ENCODE results near the gene DENND4B.
"Not testable (repeated sequence)": the region's sequence is repeated elsewhere in the genome, so short reads cannot be mapped to it uniquely, and the experiment has no call there.

Gene DENND4B, protein sequence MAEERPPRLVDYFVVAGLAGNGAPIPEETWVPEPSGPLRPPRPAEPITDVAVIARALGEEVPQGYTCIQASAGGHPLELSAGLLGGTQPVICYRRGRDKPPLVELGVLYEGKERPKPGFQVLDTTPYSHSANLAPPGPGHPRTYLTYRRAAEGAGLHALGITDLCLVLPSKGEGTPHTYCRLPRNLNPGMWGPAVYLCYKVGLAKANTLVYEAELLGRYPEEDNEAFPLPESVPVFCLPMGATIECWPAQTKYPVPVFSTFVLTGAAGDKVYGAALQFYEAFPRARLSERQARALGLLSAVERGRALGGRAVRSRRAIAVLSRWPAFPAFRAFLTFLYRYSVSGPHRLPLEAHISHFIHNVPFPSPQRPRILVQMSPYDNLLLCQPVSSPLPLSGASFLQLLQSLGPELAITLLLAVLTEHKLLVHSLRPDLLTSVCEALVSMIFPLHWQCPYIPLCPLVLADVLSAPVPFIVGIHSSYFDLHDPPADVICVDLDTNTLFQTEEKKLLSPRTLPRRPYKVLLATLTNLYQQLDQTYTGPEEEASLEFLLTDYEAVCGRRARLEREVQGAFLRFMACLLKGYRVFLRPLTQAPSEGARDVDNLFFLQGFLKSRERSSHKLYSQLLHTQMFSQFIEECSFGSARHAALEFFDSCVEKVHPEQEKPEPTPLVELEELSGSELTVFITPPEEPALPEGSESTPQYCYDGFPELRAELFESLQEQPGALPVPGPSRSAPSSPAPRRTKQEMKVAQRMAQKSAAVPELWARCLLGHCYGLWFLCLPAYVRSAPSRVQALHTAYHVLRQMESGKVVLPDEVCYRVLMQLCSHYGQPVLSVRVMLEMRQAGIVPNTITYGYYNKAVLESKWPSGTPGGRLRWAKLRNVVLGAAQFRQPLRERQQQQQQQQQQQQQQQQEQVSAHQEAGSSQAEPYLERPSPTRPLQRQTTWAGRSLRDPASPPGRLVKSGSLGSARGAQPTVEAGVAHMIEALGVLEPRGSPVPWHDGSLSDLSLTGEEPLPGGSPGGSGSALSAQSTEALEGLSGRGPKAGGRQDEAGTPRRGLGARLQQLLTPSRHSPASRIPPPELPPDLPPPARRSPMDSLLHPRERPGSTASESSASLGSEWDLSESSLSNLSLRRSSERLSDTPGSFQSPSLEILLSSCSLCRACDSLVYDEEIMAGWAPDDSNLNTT (N-terminal part only)

DNA sequence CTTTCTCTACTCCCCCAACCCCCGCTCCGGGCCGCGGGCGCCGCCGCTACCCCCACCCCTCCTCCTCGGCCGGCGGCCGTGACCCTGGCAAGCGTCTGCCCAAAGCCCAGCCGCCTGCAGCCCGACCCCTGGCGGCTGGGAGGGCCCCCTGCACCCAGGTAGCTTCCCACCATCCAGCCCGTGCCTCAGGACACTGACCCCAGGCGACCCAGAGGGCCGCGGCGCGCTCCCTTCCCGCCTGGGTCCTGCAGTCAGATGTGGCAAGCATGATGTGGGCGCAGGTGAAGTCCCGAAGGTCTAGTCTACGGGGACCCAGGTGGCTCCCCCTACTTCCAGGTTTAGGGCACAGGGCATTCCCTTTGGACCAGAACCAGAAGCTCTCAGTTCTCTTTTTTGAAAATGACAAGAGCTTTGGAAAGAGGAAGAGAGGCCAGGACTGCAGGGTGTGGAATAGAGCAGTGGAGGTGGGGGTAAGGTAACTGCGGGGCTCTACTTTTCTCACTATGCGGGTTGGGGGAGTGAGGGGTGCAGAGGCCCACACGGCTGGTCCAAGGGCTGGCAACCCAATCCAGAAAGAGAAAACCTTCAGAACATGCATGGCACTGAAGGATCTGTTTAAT lies at the start of gene DENND4B:
TSS of gene DENND4B (minus strand) at position 97 of the 620 bp plus-strand sequence. CDS start 2,344 bp downstream, outside the sequence.
- DNase-seq = peak; percentile 69 to 78

DNA sequence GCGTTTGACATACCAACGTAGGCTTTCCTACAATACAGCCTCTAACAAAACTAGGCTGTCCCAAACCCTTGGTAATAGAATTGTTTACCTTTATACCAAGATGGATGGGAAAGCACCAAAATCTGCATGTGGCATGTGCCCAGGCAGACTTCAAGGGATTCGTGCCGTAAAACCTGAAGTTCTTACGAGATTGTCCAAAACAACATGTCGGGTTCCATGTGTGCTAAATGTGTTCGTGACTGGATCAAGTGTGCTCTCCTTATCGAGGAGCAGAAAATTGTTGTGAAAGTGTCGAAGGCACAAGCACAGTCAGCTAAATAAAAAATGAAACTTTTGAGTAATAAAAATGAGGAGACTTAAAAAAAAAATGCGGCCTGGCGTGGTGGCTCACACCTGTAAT lies 49.1 kb upstream of the DENND4B start:
- no peak for DNase-seq

DNA sequence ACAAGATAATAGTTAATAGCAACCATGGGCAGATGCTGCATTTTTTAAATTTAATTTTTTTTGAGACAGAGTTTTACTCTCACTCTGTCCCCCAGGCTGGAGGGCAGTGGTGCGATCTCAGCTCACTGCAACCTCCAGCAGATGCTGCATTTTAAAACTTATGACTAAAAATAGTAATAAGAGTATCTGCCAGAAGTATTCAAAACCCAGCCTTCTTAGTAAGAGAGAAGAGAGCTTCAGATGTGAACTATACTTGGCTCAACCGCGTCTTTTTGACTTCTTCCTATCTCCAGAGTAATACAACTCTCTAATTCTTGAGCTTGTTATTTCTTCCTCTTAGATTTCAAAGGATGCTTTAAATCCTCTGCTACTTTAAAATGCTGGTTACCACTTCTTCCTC lies 48.7 kb upstream of the DENND4B start:
- no peak for DNase-seq

DNA sequence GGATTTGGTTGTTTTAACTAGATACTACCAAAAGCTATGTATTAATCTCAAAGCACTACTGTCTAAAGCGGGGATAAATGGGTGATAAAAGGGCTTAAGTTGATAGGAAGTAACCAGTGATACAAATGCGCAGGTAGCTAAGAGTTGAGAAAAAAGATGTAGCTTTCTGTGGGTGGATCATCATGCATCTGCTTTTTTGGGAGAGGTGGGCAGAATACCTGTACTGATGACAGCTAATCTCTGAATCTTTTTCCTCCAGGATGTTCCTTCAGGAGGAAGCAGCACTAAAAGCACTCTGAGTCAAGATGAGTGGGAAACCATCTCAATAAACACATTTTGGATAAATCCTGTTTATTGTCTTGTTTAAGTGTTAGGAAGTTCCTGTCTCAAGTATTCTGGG lies 45.3 kb upstream of the DENND4B start:
- no peak for DNase-seq

DNA sequence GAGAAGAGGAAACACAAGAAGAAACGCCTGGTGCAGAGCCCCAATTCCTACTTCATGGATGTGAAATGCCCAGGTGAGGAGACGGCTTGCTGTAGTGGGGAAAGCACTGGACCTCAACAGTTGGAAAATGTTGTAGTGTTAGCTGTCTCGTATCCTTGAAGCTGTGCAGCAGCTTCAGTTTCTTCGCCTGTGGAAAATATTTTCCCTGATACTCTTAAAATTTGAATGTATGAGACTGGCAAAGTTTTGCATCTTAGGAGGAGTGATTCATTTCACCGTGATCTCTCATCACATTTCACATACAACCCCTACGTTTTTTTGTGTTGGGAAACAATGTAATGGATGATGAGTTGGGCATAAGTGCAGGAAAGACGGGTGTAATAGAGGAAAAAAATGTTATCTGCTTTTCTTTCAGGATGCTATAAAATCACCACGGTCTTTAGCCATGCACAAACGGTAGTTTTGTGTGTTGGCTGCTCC lies 44.7 kb upstream of the DENND4B start:
- DNase-seq = no peak

DNA sequence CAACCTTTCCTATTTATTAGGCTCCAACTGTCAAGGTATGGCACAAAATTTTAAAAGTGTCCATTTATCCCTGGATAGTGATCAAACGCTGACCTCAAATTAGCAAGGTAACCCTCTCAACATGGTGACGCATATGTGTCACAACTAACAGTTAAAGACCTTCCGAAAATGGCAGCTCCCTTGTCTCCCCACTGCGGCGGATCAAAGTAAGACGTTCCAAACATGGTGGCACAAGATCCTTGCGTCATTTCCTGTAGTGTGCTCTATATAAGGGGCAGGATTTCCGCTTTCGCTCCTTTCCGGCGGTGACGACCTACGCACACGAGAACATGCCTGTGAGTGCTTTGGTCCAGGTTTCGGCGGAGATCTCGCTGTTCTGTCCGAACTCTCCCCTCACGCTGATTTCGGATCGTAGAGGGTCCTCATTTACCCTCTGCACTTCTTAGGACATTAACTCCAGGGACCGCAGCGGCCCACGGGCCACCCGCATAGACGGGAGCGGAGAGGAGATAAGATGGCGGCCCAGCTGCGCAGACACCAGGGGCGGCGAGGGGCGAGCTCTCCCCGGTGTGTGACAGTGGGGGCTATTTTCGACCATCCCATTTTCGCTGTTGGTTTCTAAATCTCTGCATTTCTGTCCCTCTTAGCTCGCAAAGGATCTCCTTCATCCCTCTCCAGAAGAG lies 44.1 kb upstream of the DENND4B start, which contains the start of gene RPS27:
TSS of gene RPS27 (plus strand) at position 295 of the 683 bp plus-strand sequence. CDS start at position 330, 35 bp downstream.
- DNase-seq = peak; percentile 89

DNA sequence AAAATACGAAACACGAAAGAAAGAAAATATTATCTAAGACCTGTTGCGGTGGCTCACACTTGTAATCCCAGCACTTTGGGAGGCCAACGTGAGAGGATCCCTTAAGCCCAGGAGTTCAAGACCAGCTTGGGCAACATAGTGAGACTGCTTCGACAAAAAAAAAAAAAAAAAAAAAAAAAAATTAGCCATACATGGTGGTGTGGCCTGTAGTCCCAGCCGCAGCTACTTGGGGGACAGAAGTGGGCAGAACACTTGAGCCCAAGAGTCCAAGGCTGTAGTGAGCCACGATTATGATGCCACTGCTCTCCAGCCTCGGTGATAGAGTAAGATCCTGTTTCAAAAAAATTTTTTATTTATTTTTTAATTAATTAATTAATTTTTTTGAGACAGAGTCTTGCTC lies 41.1 kb upstream of the DENND4B start:
- no peak for DNase-seq

DNA sequence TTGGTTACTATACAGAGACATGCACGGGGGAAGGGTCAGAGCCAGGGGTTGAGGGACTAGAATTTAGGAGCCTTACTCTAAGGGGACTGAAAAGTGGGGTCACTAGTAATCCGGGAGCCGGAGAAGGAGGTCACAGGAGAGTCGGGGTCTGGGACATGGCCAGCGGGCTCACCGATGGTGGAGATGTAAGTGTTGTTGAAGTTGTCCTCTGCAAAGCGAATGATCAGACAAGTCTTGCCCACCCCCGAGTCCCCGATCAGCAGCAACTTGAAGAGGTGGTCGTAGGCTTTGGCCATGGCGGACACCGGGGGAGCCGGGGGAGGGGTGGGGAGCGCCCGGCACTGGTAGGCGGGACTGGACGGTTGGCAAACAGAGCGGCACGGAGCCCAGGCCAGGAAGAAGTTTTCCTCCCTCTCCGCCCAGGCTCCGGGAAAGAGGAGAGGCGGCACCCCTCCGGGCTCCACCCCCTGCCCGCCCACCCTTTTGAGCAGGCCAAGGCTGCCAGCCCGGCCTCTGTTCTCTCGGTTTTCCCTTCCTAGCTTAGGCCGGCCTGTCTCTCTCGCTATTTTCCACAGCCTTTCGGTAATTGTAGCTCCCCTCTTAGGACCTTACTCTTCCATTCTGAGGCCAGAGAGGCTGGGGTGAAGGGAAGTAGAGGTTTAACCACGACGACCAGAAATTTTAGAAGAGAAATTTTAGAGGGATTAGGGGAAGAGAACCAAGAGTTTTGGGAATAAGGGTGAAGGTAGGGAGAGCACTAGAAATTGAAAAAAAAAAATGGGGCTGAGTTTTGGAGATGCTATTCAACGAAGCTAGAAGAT lies 39.6 kb upstream of the DENND4B start, which contains the start of gene RAB13:
TSS of gene RAB13 (minus strand) at position 399 of the 821 bp plus-strand sequence. CDS start at position 296, 103 bp downstream.
- no peak for DNase-seq

DNA sequence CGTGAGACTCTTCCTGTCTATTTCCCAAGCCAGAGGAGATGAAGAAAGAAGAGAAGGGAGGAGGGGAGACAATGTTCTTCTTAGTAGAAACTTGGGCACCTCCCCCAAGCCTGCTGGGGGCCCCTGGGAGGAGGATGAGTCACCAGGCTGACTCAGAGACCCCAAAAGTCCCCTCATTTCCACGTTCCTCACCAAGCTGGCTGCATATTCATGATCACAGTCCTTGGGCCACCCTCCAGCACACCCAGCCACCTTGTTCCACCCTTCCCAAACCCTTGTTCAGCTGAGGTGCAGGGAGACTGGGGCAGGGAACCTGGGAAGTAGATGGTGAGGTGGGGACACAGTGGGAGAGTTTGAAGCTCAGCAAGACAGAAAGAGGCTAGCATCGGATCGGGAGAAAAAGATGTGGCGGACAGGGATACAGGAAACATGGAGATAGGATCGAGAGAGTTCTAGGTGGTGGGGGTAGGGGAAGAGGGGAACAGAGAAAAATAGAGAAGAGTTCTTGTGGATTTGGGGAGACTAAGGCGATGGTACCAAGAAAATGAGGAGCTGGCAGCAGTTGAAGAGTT lies 38.9 kb upstream of the DENND4B start:
- DNase-seq = peak in 1 of 2 donors; percentile 39

DNA sequence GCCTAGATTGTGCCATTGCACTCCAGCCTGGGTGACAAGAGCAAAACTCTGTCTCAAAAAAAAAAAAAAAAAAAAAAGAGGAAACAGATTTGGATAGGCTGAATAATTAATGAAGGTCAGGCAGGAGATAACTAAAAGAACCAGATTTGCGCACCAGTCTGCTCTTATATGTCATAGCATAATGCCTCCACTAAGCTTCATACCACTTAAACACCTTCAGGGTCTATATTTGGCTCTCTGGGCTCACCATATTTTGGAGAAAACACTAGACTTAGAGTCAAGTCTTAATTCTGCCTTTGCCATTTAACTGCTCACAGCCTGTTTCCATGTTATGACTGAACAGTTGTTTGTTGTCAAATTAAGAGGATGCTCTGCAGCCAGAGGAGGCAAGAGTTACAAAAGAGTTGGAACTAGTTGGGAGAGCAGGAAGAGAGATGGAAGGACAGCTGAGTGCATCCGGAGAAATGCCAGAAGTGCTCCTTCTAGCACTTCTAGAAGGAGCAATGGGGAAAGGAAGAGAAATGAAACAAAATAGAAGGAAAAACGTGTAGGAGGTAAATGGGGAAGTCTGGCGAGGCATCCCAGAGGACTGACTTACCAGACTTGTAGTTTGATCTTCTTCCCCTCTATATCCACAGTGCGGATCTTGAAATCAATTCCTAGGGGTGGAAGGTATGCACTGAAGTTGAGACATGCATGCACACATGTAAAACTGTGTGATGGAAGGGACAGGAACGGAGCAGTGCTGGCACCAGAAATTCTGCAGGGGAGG lies 37.8 kb upstream of the DENND4B start:
- DNase-seq = no peak

DNA sequence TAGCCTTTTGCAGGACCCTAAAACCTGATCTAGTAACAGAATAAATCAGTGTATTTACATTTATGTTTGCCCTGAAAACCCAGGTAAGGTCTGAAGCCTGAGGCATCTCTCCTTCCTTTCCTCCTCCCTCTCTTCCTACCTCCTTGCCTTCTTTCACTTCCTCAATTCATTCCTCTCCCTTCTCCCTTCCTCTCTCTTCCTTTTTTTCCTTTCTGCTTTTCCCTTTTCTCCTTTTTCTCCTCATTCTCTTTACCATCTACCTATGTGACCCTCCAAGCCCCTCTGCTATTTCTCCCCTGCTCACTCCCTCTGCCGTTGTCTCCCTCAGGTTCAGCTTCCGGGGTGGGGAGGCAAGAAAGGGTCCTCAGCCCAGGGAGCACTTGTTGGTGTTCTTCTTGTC lies 35.2 kb upstream of the DENND4B start:
- not testable (repeated sequence) for DNase-seq

DNA sequence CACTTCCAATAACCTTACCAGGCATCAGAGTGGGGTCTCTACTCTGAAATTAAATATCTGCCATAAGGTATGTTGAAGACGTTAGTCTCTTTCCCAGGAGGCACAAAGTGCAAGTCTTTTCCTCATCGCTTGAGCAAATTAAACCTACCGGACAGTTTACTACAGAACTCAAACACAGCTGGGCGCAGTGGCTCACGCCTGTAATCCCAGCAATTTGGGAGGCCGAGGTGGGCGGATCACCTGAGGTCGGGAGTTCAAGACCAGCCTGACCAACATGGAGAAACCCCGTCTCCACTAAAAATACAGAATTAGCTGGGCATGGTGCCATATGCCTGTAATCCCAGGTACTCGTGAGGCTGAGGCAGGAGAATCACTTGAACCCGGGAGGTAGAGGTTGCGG lies 32.6 kb upstream of the DENND4B start:
- DNase-seq = not testable (repeated sequence)

DNA sequence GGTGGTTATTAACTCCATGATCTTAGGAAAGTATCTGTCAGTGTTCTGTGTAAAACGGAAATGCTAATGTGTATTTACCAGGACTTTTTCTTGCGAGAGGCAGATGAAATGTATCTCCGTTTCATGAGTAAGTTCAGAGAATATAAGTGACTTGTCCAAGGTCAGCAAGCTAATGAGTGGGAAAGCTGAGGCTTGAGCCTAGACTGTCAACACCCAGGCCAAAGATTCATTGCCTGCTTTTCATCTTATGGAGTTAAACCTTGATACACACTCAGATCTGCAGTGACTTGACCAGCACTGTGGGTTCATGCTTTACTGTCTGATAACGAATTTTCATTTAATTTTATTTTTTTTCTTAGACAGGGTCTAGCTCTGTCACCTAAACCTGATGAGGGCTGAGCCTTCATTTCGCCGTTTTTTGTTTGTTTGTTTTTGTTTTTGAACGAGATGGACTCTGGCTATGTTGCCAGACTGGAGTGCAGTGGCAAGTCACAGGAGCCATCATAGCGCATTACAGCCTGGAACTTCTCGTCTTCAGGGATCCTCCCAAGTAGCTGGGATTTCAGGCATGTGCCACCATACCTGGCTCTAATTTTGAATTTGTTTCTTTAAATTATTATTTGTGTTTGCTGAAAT lies 31.9 kb upstream of the DENND4B start:
- no peak for DNase-seq

DNA sequence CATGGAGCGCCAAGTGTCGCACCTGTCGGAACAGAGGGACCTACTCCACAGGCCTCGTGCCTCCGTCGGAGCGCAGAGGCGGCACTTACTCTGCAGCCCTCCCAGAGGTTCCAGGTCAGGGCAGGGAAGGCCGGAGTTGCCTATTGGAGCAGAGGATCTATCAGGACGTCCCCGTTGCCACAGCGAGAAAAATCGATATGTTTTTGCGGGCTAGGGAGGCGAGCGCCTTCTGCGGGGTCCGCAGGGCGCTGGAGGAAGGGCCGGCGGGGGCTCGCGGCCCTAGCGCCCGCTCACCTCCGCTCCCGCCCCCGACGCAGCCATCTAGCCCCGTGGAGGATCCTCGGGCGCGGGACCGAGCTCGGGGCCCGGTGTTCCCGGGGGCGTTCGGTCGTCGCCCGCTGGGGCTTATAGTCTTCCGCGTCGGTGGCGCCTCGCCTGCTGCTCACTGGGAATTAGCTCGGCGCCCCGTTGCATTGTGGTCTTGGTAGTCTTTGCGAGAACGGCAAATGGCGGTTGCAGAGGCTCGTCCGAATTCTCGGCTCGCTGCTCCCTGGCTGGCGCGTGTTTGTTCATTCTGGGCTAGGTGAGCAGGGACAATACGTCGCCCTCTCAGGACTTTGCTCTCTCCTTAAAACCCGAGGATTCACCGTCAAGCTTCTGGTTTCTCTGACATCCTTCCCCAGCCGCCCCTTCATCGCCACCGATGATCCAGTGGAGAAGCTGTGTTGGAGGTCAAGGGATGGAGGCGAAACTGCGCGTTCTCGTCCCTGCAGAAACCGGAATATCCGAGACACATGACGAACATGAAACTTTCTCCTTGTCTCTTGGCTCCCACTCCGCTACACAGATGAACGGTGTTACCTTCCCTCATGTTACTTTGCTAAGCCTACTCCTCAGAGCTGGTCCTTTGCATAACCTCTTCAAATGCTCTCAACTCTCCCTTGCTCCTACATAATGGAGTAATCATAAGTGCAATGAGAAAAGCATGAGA lies 31.0 kb upstream of the DENND4B start, which contains the start of gene JTB:
TSS of gene JTB (minus strand) at position 425 of the 991 bp plus-strand sequence. CDS start at position 3, 422 bp downstream.
- DNase-seq = peak; percentile 86

DNA sequence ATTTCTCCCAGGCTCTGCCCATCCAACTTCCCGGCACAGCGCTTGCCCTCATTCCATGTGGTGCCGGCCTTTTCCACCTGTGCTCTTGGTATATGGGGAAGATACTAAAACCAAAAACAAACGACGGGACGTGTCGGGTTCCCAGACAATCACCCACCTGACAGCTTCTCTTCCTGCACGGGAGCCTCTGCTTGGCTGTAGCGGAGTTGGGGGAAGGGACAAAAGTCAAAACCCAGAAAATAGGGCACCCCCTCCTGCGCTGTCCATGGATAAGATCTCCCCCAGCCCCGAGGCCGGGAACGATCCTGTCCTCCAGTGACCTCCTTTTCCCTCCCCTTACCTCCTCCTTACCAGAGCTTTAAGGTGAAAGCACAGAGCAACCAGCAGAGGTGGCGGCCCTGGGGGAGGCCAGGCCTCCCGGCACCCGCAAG lies 30.3 kb upstream of the DENND4B start:
- no peak for DNase-seq

DNA sequence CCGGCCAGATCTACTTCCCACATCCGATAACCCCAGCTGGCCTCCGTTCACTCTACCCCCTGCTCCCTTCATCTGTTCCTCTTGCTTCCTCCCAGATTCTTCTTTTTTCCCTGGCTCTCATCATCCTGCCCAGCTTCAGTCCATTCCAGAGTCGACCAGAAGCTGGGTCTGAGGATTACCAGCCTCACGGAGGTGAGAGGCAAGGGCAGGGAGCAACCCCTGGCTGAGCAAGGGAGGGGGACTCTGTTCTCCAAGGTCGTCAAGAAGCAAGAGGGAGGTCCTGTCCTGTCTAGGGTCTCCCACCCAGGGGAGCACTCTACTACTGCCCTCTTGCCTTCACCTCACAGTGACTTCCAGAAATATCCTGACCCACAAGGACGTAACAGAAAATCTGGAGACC lies 27.0 kb upstream of the DENND4B start:
- DNase-seq = no peak

DNA sequence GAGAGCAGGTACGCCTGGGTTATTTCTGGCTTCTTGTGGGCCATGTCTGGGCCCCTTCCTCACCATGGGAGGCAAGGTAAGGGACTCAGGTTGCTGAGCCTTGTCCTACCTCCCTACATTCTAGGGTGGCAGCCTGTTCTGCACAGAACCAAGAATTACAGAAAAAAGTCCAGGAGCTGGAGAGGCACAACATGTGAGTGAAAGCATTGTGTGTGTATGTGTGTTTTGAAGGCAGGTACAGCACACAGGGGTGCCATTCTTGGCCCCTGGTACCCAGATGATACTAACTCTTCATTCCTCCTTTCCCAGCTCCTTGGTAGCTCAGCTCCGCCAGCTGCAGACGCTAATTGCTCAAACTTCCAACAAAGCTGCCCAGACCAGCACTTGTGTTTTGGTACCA lies 26.6 kb upstream of the DENND4B start:
- no peak for DNase-seq

DNA sequence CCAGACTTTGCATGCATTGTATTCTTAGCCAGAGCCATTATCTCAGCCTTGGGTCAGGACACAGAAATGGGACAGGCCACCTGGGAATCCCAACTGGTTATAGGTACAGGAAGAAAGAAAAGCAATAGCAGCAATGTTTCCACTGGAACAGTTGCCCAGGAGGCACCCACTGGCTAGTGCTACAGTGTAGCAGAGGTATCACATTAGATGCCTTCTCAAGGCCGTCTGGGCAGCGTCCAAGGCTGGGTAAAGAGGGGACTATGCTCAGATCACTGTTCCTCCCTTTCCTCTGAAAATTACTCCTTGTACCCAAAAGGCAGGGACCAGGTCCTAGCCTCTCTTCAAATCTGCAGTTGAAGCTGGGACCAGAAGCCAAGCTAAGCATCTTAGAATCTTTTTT lies 23.8 kb upstream of the DENND4B start:
- DNase-seq = no peak
